Activated CD4-positive, alpha-beta T cell treated with anti-CD3 and anti-CD28 coated beads, Interleukin-2, amount 50 U/mL, for 1 hour (primary cell): Measurements from ENCODE around the gene PDE9A.
"Not testable (repeated sequence)": the region's sequence is repeated elsewhere in the genome, so short reads cannot be mapped to it uniquely, and the experiment has no call there.

Experiments used
- DNase-seq: peaks from one replicate; pipeline ENCODE4 v3.0.0-alpha.2; 2020

The PDE9A gene

DNA sequence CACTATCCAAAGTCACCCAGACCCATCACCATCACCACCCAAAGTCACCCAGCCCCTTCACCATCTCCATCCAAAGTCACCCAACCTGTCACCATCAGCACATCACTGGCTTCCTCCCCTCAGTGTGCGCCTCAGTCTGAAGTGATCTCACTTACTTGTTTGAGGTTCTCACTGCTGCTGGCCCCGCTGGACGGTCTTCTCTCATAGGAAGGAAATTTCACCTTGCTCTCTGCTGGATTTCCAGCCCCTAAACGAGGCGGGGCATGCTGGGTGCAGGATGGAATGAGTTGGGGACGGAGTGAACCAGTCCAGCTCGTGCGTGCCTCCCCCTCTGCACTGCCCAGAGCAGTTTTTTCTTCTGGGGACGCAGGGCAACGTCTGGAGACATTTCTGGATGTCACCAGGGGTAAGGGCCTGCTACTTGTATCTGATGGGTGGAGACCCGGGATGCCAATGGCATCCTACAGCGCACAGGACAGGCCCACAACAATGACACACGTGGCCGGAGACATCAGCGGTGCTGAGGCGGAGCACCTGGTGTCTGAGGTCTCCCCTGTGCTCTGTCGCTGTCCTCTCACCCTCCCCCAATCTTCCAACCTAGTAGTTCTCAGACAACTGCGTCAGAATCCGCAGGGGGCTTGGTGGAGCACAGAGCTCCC lies 38.6 kb downstream of the PDE9A start:
- DNase-seq: no peak

- no peak for DNase-seq
Observed at GRCh38 chr21:42692688-42693087, 39.3 kb downstream of the PDE9A start.

- no peak for DNase-seq
Observed at GRCh38 chr21:42694751-42695696, 41.6 kb downstream of the PDE9A start.

DNA sequence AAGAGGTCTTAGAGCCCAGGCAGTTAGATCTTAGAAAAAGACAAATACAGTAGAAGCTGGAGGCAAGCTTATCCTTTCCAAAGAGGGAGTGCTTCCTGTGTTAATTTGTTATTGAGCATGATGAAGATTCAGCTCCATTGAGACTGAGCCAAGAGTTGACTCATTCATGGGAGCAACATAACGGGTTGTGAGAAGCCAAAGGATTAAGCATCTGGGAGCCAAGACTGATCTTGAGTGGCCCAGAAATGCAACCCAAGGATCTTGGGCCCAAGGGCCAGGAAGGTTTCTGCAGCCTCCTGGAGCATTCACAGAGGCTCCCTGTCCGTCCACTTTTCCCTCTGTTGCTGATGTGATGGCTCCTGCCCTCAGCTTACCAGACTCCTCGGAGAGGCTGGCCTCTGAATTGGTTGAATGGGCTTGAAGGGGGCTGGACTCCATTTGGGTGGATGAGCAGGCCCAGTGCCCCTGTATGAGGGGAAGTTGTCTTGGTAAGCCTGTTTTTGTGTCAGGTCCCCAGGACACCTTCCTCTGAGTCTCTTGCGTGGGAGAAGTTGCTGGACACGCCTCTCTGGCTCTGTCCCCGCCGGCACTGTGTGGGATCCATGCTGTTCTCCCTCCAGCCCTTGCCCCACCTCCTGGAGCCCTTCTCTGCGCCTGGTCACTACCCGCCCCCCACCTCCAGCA lies 42.4 kb downstream of the PDE9A start:
- no peak for DNase-seq

DNA sequence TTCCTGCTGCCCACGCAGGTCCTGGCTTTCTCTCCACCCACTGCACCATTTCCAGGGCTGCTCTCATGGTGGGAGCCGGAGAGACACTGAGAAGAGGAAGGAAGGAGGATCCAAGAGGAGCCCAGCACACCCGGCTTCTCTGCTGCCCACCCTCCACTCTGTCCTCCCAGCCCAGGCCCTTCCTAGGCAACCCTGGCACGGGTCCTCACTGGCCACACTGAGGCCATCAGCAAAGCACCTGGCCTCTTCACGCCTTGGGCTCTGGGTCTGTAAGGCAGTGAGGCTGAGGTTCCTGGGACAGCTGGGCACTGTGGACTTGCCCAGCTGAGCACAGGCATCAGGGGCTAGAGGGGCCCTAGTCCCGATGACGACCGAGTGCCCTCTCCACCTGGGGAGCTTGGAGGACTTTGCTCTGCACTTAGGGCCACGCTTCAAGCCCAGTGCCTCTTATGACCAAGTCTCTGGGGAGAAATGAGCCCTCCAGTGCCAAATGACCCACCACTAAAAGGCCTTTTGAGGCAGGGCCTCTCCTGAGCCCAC lies 43.1 kb downstream of the PDE9A start:
- DNase-seq: no peak

DNA sequence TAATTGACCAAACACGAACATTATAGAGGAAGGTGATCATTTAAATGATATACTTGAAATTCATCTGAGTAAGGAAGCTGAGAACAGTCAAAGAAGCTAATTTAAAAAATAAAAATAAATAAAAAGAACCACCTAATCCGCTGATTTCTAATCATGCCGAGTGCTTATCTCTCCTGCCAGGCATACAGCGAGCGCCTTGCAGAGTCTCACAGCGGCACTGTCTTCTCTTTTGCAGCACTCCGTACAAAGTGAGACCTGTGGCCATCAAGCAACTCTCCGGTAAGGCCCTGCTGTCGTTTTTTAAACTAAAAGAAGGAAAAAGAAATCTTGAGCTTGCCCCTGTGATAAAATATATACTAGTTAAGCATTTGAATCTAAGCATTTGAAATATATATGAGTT lies 45.3 kb downstream of the PDE9A start:
- DNase-seq: no peak

DNA sequence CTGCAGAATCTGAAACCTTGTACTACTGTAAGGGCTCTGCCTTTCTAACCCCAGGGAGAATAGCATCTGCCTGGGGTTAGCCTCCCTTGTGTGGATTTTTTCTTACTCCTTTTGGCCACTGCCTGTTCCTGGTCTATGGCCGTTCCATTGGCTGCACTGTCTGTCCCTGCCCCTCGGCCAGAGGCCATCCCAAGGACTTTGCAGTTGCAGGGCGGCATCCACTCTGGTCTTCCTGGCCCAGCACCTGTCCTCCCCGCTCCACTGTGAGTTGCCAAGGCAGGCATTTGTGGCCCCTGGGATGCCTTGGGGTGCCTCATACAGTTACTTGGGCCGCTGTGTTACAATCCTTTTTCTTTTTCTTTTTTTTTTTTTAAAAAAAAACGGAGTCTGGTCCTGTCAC lies 45.8 kb downstream of the PDE9A start:
- DNase-seq: no peak

DNA sequence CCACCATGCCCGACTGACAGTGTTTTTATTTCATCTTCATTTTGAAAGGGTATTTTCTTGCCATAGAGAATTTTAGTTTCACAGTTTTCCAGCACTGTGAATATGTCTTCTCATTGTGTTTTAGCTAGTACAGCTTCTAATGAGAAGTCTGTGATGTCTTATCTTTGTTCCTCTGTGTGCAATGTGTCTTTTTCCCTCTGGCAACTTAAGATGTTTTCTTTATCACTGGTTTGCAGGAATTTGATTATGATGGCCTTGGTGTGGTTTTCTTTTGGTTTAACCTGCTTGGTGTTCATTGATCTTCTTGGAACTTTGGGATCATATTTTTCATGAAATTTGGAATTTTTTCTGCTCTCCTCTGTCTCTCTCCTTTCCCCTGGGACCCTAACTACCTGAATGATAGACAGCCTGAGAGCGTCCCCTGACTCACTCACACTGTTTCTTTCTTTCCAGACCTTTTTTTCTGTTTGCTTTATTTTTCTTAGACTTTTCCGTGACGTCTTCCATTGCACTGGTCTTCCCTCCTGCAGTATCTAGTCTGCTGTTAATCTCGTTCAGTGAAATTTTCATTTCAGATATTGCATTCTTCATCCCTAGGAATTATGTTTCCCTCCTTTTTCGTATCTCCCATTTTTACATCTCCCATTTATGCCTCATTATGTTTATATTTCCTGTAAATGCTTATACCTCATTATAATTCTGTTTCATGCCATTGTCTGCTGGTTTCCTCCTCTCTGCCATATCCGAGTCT lies 48.5 kb downstream of the PDE9A start:
- DNase-seq: no peak

DNA sequence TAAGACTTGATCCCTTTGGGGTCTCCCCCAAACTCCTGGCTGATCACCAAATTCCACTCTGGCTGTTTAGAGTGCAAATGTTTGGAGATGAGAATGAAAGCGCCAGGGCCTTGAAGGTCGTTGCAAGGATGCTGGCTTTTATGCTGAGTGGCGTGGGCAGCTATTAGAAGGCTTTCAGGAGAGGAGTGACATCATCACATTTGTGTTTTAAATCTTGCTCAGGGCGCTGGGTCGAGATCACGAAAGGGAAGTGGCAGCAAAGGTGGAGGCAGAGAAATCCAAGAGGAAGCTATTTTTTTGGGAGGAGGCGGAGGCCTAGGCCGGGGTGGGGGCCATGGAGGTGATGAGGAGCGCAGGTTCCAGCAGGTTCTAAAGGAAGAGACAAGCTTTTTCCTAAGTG lies 49.3 kb downstream of the PDE9A start:
- DNase-seq: no peak

- no peak for DNase-seq
Observed at GRCh38 chr21:42703136-42703908, 49.9 kb downstream of the PDE9A start.

DNA sequence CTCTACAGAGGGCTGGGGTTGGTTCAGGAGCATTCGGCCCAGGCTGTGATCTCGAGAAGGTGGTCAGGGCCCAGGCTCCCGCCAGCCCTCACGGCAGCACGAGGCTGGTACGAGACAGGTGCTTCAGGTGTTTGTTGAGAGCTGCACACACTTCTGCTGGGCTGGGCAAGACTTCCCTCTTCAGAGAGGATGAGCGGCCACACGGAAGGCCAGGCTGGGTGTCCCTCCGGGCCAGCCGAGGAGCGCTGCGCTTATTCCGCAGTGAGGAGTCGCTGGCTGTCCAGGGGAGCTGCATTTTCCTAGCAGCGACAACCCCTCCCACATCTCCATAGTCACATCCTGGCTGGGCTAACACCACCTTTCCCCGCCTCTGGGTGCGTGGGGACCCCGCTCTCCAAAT lies 50.5 kb downstream of the PDE9A start:
- no peak for DNase-seq

- DNase-seq: no peak
Observed at GRCh38 chr21:42704861-42705260, 51.4 kb downstream of the PDE9A start.

DNA sequence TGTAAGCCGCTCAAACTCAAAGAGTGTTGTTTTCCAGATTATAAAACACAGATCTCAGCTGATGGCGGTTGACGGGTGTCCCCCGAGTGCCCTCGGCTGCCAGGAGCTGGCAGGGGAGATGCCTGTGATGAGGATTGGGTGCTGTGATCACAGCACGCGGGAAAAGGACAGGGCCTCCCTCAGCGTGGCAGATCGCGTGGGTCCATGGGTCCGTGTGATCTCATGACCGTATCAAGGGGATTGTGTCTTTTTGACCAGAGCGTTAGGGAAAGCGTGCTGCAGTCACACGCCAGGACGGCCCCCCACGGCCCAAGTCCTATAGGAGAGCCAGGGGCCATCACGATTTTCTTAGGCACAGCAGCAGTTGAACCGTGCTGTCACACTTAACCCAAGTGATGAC lies 51.9 kb downstream of the PDE9A start:
- DNase-seq: no peak

- no peak for DNase-seq
Observed at GRCh38 chr21:42705746-42706374, 52.4 kb downstream of the PDE9A start.

GRCh38 chr21:42706765-42707164 lies 53.3 kb downstream of the PDE9A start:
- no peak for DNase-seq

GRCh38 chr21:42707207-42707830 lies 53.9 kb downstream of the PDE9A start:
- no peak for DNase-seq

- DNase-seq: no peak
Observed at GRCh38 chr21:42708107-42708506, 54.7 kb downstream of the PDE9A start.

DNA sequence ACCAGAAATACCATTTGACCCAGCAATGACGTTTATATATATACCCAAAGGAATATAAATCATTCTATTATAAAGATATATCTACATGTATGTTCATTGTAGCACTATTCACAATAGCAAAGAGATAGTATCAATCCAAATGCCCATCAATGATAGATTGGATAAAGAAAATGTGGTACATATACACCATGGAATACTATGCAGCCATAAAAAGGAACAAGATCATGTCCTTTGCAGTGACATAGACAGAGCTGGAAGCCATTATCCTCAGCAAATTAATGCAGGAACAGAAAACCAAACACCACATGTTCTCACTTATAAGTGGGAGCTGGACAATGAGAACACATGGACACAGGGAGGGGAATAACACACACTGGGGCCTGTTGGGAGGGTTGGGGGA lies 55.5 kb downstream of the PDE9A start:
- not testable (repeated sequence) for DNase-seq

GRCh38 chr21:42711667-42712066 lies 58.2 kb downstream of the PDE9A start:
- DNase-seq: no peak

GRCh38 chr21:42715427-42715826 lies 62.0 kb downstream of the PDE9A start:
- not testable (repeated sequence) for DNase-seq

GRCh38 chr21:42716074-42716473 lies 62.7 kb downstream of the PDE9A start:
- DNase-seq: no peak
